CD4-positive, alpha-beta T cell treated with Interleukin-6 for 4 hours (primary cell): Measurements from ENCODE around the gene LIMK2.
A peak's percentile ranks its signal among the peaks of the same experiment; 100 is the strongest.
"Not testable (repeated sequence)": the region's sequence is repeated elsewhere in the genome, so short reads cannot be mapped to it uniquely, and the experiment has no call there.

Source experiments
- DNase-seq: peaks from one replicate; pipeline ENCODE4 v3.0.0-alpha.2; 2020; ENCODE audit warnings: mixed read lengths

LIMK2 gene

GRCh38 chr22:31211862-31212730, at the start of gene LIMK2:
Gene LIMK2 (plus strand): TSS chr22:31212298. CDS start chr22:31212409, 111 bp downstream.
- peak; percentile 99 for DNase-seq

GRCh38 chr22:31170971-31171370, 41.1 kb upstream of the LIMK2 start:
- no peak for DNase-seq

- DNase-seq = not testable (repeated sequence)
These were observed 40.4 kb upstream of the LIMK2 start for GRCh38 chr22:31171734-31172133.

GRCh38 chr22:31173386-31174145, 38.5 kb upstream of the LIMK2 start:
- no peak for DNase-seq

GRCh38 chr22:31176923-31177322, 35.2 kb upstream of the LIMK2 start:
- no peak for DNase-seq

GRCh38 chr22:31177420-31178162, 34.5 kb upstream of the LIMK2 start:
- no peak for DNase-seq

GRCh38 chr22:31178859-31179258, 33.2 kb upstream of the LIMK2 start:
- no peak for DNase-seq

- no peak for DNase-seq
These were observed 32.8 kb upstream of the LIMK2 start for GRCh38 chr22:31179345-31179744.

GRCh38 chr22:31184015-31184414, 28.1 kb upstream of the LIMK2 start:
- no peak for DNase-seq

GRCh38 chr22:31185056-31185455, 27.0 kb upstream of the LIMK2 start:
- DNase-seq = no peak

- DNase-seq = no peak
These were observed 24.5 kb upstream of the LIMK2 start for GRCh38 chr22:31187627-31188026.

GRCh38 chr22:31192513-31192912, 19.6 kb upstream of the LIMK2 start:
- DNase-seq = no peak

GRCh38 chr22:31193092-31193491, 19.0 kb upstream of the LIMK2 start:
- DNase-seq = no peak

GRCh38 chr22:31194681-31195080, 17.4 kb upstream of the LIMK2 start:
- not testable (repeated sequence) for DNase-seq

GRCh38 chr22:31199187-31199586, 12.9 kb upstream of the LIMK2 start:
- no peak for DNase-seq

GRCh38 chr22:31204352-31204984, 7.6 kb upstream of the LIMK2 start:
- not testable (repeated sequence) for DNase-seq

- not testable (repeated sequence) for DNase-seq
These were observed 7.0 kb upstream of the LIMK2 start for GRCh38 chr22:31205059-31205458.

GRCh38 chr22:31206460-31206859, 5.6 kb upstream of the LIMK2 start:
- DNase-seq = not testable (repeated sequence)

GRCh38 chr22:31206896-31207687, 5.0 kb upstream of the LIMK2 start:
- DNase-seq = no peak

- peak; percentile 42 for DNase-seq
These were observed 1.3 kb upstream of the LIMK2 start for GRCh38 chr22:31210556-31211421.

GRCh38 chr22:31211482-31211861, 626 bp upstream of the LIMK2 start:
- DNase-seq = no peak
